GM23248 (cell line): Measurements from ENCODE around the gene JAM2. TPM values are rescaled to one million over a fixed set of nuclear protein-coding genes. Genes with fewer than 3 reads are reported as not detected.

Experiments
- DNase-seq: peaks from one replicate; pipeline ENCODE4 v3.0.0-alpha.2; 2015
- H2AFZ ChIP-seq: fragments of 200-600 bp; sonication (generic); 2 replicates; pipeline ENCODE4 v1.6.1; 2016; ENCODE audit warnings: antibody characterized with exemption
- H3F3A ChIP-seq: fragments of 200-600 bp; sonication (generic); 2 replicates; pipeline ENCODE4 v1.6.1; 2016; ENCODE audit warnings: mild to moderate bottlenecking, antibody characterized with exemption, mixed run types; ENCODE audit not compliant: insufficient read depth
- H3K27ac ChIP-seq: fragments of 200-600 bp; sonication (generic); 2 replicates; pipeline ENCODE4 v1.5.1; 2016; ENCODE audit warnings: mild to moderate bottlenecking
- H3K27me3 ChIP-seq: fragments of 200-600 bp; sonication (generic); replicated peaks from 2 replicates; pipeline ENCODE4 v1.6.1; 2016; ENCODE audit warnings: mild to moderate bottlenecking; ENCODE audit not compliant: insufficient read depth
- H3K36me3 ChIP-seq: fragments of 200-600 bp; sonication (generic); 2 replicates; pipeline ENCODE4 v1.6.1; 2016; ENCODE audit warnings: low read depth, mild to moderate bottlenecking
- H3K4me1 ChIP-seq: fragments of 200-600 bp; sonication (generic); 2 replicates; pipeline ENCODE4 v1.6.1; 2016; ENCODE audit warnings: mild to moderate bottlenecking; ENCODE audit not compliant: insufficient read depth
- H3K4me2 ChIP-seq: fragments of 200-600 bp; sonication (generic); one replicate; pipeline ENCODE4 v1.6.1; 2016; ENCODE audit warnings: mild to moderate bottlenecking; ENCODE audit not compliant: unreplicated experiment
- H3K4me3 ChIP-seq: fragments of 200-600 bp; sonication (generic); 2 replicates; pipeline ENCODE4 v1.5.1; 2016; ENCODE audit warnings: mild to moderate bottlenecking
- H3K79me2 ChIP-seq: fragments of 200-600 bp; sonication (generic); 2 replicates; pipeline ENCODE4 v1.6.1; 2016; ENCODE audit warnings: mild to moderate bottlenecking; ENCODE audit not compliant: insufficient read depth
- H3K9ac ChIP-seq: fragments of 200-600 bp; sonication (generic); 2 replicates; pipeline ENCODE4 v1.6.1; 2016; ENCODE audit warnings: mild to moderate bottlenecking
- H3K9me2 ChIP-seq: fragments of 200-600 bp; sonication (generic); 2 replicates; pipeline ENCODE4 v1.6.1; 2016; ENCODE audit warnings: mixed run types, mild to moderate bottlenecking, moderate library complexity; ENCODE audit not compliant: insufficient read depth
- H3K9me3 ChIP-seq: fragments of 200-600 bp; sonication (generic); one replicate; pipeline ENCODE4 v1.6.1; 2017; ENCODE audit warnings: low read depth
- H4K20me1 ChIP-seq: fragments of 200-600 bp; sonication (generic); 2 replicates; pipeline ENCODE4 v1.6.0; 2016; ENCODE audit not compliant: insufficient read depth
- EZH2 ChIP-seq: fragments of 200-600 bp; sonication (generic); IDR thresholded peaks from 2 replicates; pipeline ENCODE4 v1.6.1; 2018; ENCODE audit warnings: antibody characterized with exemption, mild to moderate bottlenecking; ENCODE audit not compliant: insufficient read depth, poor library complexity, severe bottlenecking
- EZH2phosphoT487 ChIP-seq: fragments of 200-600 bp; sonication (generic); IDR thresholded peaks from 2 replicates; pipeline ENCODE4 v1.6.1; 2018; ENCODE audit warnings: antibody characterized with exemption, moderate library complexity, mild to moderate bottlenecking, low read depth; ENCODE audit not compliant: insufficient read depth
- WGBS, 2 experiments: methylation state at CpG; one replicate each; pipeline ENCODE4 v1.1.6; 2015 to 2017; ENCODE audit warnings: low lambda C conversion rate in 2 of 2, low coverage in 1 of 2; ENCODE audit errors: missing lambda C conversion rate in 2 of 2; 5-methylcytosine and 5-hydroxymethylcytosine counted together
- in situ Hi-C: fragments of 300-500 bp; cut with MboI; formaldehyde crosslinking; loops from 2 replicates; pipeline ENCODE4 v1.15.0; 2020
- polyA plus RNA-seq: library from polyadenylated mRNA; unstranded; fragments of >200 nt; fragmentation: Nextera tagmentation; extraction: Ambion mirVana; gene quantifications from 2 replicates; pipeline ENCODE4 v1.2.1, GENCODE V29; 2016
- total RNA-seq: library from RNA; depleted of rRNA; stranded (reverse); fragments of >200 nt; shearing (Covaris generic); gene quantifications from 2 replicates; pipeline ENCODE4 v1.2.3, GENCODE V29; 2014

Gene JAM2
- total and polyA plus RNA-seq, 2 experiments from 2014 or later, result 1.9 TPM

GRCh38 chr21:25750085-25750484 lies 111.0 kb downstream of the JAM2 start:
- DNase-seq, result no peak
- peaks cover 27% of the 10 kb centered on the region for H3K36me3 ChIP-seq
- 96 to 98% methylated on average over 6 of the region's 6 CpGs for WGBS, 2 experiments

DNA sequence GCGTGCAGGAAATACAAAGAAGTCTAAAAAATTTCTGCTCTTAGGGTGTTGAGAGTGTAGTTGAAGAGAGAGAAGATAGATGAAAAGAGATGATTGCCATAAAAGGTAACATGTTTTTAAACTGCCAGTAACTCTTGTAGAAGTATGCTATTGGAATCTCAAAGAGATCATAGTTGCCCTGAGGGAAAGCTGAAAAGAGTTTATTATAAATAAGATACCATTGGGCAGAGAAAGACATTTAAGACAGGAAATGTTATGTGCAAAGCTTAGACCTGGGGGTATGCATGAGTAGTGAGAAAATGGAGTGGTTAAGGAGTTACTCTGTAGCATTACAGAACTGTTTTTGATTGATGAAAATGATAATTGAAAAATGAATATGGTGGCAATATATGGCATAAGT lies 113.4 kb downstream of the JAM2 start:
- Histone ChIP-seq H3F3A (no peaks in the 10 kb centered on the region), H3K4me1 (no peaks in the 10 kb centered on the region), H3K9me3 (no peaks in the 10 kb centered on the region), H3K9ac (no peak overlapping the region), H3K27me3 (no peaks in the 10 kb centered on the region), H3K36me3 (peaks cover 18% of the 10 kb centered on the region), H2AFZ (no peak overlapping the region), H4K20me1 (no peaks in the 10 kb centered on the region), H3K4me2 (no peak overlapping the region), H3K4me3 (no peak overlapping the region), H3K79me2 (no peaks in the 10 kb centered on the region), H3K9me2 (no peaks in the 10 kb centered on the region), H3K27ac (no peak overlapping the region)
- in situ Hi-C loops, result no loop called here
- 93 to 100% methylated on average over 1 of the region's 1 CpG for WGBS, 2 experiments
- no peak for DNase-seq
- TF ChIP-seq EZH2phosphoT487 (no peak), EZH2 (no peak)

More at GRCh38 chr21:25750085-25750484, 111.0 kb downstream of the JAM2 start:
- no peak for TF ChIP-seq EZH2
- no peak for TF ChIP-seq EZH2phosphoT487
- Histone ChIP-seq H3K9me2 (no peaks in the 10 kb centered on the region), H3K9me3 (no peaks in the 10 kb centered on the region), H3K4me3 (no peak overlapping the region), H2AFZ (no peak overlapping the region), H3K79me2 (no peaks in the 10 kb centered on the region; the same call in 1 of the 2 replicates), H3K4me1 (no peaks in the 10 kb centered on the region), H4K20me1 (no peaks in the 10 kb centered on the region), H3K27me3 (no peaks in the 10 kb centered on the region), H3K9ac (no peak overlapping the region), H3K4me2 (no peak overlapping the region), H3F3A (no peaks in the 10 kb centered on the region), H3K27ac (no peak overlapping the region)
- in situ Hi-C loops, result no loop called here

GRCh38 chr21:25756190-25756932 lies 117.3 kb downstream of the JAM2 start:
- Histone ChIP-seq H3K9ac (no peak overlapping the region), H3K4me3 (no peak overlapping the region), H3K9me3 (no peaks in the 10 kb centered on the region), H3K36me3 (peaks cover 23% of the 10 kb centered on the region), H3F3A (no peaks in the 10 kb centered on the region), H3K4me2 (no peak overlapping the region), H3K27ac (no peak overlapping the region), H3K9me2 (no peaks in the 10 kb centered on the region), H3K4me1 (no peaks in the 10 kb centered on the region), H3K79me2 (no peaks in the 10 kb centered on the region), H2AFZ (no peak overlapping the region), H4K20me1 (no peaks in the 10 kb centered on the region), H3K27me3 (no peaks in the 10 kb centered on the region)
- DNase-seq, result no peak
- WGBS, 2 experiments, result 79 to 88% methylated on average over 6 of the region's 6 CpGs
- in situ Hi-C loops, result no loop called here
- no peak for TF ChIP-seq EZH2
- no peak for TF ChIP-seq EZH2phosphoT487

- no peaks in the 10 kb centered on the region for H3K27me3 ChIP-seq
- in situ Hi-C loops, result no loop called here
- H3K9me3 ChIP-seq, result no peaks in the 10 kb centered on the region
- H3K79me2 ChIP-seq, result no peaks in the 10 kb centered on the region
- no peak overlapping the region for H3K27ac ChIP-seq
- no peaks in the 10 kb centered on the region for H4K20me1 ChIP-seq
- no peaks in the 10 kb centered on the region for H3F3A ChIP-seq
- no peak overlapping the region for H3K9ac ChIP-seq
- H3K4me2 ChIP-seq, result no peak overlapping the region
- no peak for DNase-seq
- no peak overlapping the region for H3K4me3 ChIP-seq
- peaks cover 18% of the 10 kb centered on the region for H3K36me3 ChIP-seq
- H2AFZ ChIP-seq, result no peak overlapping the region
- no peak for TF ChIP-seq EZH2phosphoT487
- TF ChIP-seq EZH2, result no peak
- no peaks in the 10 kb centered on the region for H3K4me1 ChIP-seq
- H3K9me2 ChIP-seq, result no peaks in the 10 kb centered on the region
Measured at GRCh38 chr21:25757531-25757930, 118.5 kb downstream of the JAM2 start.
